HFFc6 (cell line): ENCODE results near the gene ABHD12. TPM values are rescaled to one million over a fixed set of nuclear protein-coding genes. Genes with fewer than 3 reads are reported as not detected.

Source experiments
- DNase-seq: peaks from one replicate; pipeline ENCODE4 v3.0.0-alpha.2; 2018
- H3K27ac Mint-ChIP-seq: 2 replicates; pipeline ENCODE4 v1.8.0; 2020; ENCODE audit warnings: mild to moderate bottlenecking, mixed read lengths
- H3K27me3 Mint-ChIP-seq: 2 replicates; pipeline ENCODE4 v1.8.0; 2021; ENCODE audit warnings: mild to moderate bottlenecking, moderate library complexity, mixed read lengths; ENCODE audit not compliant: insufficient read depth
- H3K36me3 Mint-ChIP-seq: 2 replicates; pipeline ENCODE4 v1.8.0; 2021; ENCODE audit warnings: low read depth, mixed read lengths
- H3K4me1 Mint-ChIP-seq: 2 replicates; pipeline ENCODE4 v1.8.0; 2020; ENCODE audit warnings: low read depth, mixed read lengths
- H3K4me3 Mint-ChIP-seq: 2 replicates; pipeline ENCODE4 v1.8.0; 2020; ENCODE audit warnings: mild to moderate bottlenecking, moderate library complexity, mixed read lengths
- H3K9me3 Mint-ChIP-seq: 2 replicates; pipeline ENCODE4 v1.8.0; 2020; ENCODE audit warnings: mild to moderate bottlenecking, mixed read lengths
- total RNA-seq, 6 experiments: library from RNA; stranded (reverse); fragmentation: NEBNext Ultra II Directional; extraction: Animal tissue kit (Norgen Biotek cat#: 25700); gene quantifications; 2 replicates in 1 of 6; 3 replicates in 5 of 6; pipeline ENCODE4 v1.2.3, GENCODE V29; 2021
- TF ChIP-seq, protein P1 (sequence below): fragments of 200-600 bp; sonication (generic); IDR thresholded peaks from 2 replicates; pipeline ENCODE4 v1.5.0; 2021; ENCODE audit warnings: antibody characterized with exemption, mild to moderate bottlenecking

ABHD12 gene
- total RNA-seq, 6 experiments from 2014 or later = 87.0 to 103 (median 98.9) TPM

DNA sequence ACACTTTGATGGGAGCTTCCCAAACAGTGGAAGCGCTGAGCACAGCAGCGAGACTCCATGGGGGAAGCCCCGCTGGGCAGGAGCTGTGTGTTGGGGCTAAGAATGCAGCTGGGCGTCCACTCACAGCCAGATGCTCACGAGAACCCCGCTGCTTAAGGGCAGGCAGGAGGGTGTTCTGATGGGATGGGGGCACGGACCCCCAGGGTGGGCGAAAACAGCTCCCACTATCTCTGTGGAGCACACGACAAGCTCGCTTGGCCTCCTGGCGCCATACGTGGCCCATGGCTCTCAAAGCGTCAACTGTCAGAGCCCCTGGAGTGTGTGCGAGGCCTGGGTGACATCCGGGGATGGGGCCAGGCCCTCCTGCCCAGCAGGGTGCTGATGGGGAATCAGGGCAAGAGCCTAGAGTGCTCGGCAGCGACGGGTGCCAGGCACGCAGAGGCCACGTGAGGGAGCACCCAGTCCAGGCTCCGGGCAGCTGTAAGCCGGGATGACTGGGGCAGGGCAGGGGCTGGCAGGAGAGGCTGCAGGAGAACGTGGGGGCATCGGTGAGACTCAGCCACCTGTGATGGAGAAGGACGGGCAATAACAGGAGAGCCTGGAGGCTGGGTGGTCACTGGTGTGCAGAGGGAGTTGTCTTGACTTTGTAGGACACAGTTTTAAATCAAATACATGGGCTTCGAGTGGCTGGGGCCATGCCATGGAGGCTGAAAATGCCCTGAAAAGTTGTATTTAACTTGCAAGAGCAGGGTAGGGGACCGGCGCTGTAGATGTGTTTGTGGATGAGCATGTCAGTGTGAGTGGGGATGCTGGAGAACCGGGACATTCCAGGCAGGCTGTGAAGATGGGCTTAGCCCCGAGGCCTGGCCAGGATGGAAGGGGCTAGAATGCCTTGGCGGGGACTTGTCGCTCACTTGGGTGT lies 115.5 kb downstream of the ABHD12 start:
- no peaks in the 10 kb centered on the region for H3K9me3 Mint-ChIP-seq
- H3K36me3 Mint-ChIP-seq = no peaks in the 10 kb centered on the region; the same call in 1 of the 2 replicates
- no peak for DNase-seq
- H3K4me1 Mint-ChIP-seq = no peaks in the 10 kb centered on the region
- no peak overlapping the region for H3K4me3 Mint-ChIP-seq
- H3K27me3 Mint-ChIP-seq = peaks cover 2% of the 10 kb centered on the region; the same call in 1 of the 2 replicates
- TF ChIP-seq, protein P1, sequence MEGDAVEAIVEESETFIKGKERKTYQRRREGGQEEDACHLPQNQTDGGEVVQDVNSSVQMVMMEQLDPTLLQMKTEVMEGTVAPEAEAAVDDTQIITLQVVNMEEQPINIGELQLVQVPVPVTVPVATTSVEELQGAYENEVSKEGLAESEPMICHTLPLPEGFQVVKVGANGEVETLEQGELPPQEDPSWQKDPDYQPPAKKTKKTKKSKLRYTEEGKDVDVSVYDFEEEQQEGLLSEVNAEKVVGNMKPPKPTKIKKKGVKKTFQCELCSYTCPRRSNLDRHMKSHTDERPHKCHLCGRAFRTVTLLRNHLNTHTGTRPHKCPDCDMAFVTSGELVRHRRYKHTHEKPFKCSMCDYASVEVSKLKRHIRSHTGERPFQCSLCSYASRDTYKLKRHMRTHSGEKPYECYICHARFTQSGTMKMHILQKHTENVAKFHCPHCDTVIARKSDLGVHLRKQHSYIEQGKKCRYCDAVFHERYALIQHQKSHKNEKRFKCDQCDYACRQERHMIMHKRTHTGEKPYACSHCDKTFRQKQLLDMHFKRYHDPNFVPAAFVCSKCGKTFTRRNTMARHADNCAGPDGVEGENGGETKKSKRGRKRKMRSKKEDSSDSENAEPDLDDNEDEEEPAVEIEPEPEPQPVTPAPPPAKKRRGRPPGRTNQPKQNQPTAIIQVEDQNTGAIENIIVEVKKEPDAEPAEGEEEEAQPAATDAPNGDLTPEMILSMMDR = no peak
- H3K27ac Mint-ChIP-seq = no peak overlapping the region

DNA sequence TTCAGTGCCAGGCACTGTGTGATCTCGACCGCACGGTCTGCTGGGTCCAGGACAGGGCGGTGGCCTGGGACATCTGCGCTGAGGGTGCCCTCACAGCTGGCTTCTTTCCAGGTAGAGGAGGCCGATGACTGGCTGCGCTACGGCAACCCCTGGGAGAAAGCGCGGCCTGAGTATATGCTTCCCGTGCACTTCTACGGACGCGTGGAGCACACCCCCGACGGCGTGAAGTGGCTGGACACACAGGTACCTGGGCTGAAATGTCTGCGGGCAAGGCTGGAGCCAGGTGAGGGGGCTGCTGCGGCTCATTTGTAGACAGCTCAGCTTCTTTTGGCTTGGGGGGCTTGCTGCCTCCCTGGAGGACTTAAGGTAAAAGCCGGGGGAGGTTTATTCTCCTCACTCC lies 116.2 kb downstream of the ABHD12 start:
- no peak for DNase-seq
- H3K4me1 Mint-ChIP-seq = no peaks in the 10 kb centered on the region
- H3K36me3 Mint-ChIP-seq = no peaks in the 10 kb centered on the region; the same call in 1 of the 2 replicates
- H3K4me3 Mint-ChIP-seq = no peak overlapping the region
- H3K27ac Mint-ChIP-seq = no peak overlapping the region
- TF ChIP-seq, protein P1 = no peak
- H3K27me3 Mint-ChIP-seq = peaks cover 2% of the 10 kb centered on the region; the same call in 1 of the 2 replicates
- no peaks in the 10 kb centered on the region for H3K9me3 Mint-ChIP-seq

DNA sequence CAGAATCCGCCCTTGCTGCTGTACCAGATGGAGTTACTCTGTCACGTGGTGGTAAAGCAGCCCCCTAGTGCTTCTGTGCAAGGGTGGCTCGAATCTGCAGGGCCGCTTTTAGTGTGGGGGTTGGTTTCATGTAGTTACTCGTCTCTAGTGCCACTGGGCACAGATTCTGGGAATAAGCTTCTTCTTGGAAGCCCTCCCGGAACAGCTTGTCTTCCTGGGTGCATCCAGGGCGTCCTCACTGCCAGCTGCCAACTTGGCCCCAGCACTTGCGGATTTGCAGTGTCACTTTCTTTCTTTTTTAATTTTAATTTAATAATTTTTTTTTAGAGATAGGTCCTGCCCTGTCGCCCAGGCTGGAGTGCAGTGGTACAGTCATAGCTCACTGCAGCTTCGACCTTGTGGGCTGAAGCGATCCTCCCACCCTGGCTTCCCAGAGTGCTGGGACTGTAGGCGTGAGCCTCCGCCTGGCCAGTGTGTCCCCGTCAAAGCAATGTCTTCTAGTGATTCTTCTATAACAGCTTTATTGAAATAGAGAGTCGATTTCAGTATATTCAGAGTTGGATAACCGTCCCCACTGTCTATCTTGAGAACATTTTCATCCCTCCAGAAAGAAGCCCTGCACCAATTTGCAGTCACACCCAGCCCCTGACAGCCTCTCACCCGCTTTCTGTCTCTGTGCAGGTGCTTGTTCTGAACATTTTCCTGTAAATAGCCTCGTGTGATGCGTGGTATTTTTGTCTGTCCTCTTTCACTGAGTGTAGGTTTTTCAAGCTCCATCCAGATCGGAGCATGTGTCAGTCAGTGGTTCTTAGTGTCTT lies 116.9 kb downstream of the ABHD12 start:
- Mint-ChIP-seq H3K36me3 (peaks cover 5% of the 10 kb centered on the region; the same call in 1 of the 2 replicates), H3K4me3 (no peak overlapping the region)

DNA sequence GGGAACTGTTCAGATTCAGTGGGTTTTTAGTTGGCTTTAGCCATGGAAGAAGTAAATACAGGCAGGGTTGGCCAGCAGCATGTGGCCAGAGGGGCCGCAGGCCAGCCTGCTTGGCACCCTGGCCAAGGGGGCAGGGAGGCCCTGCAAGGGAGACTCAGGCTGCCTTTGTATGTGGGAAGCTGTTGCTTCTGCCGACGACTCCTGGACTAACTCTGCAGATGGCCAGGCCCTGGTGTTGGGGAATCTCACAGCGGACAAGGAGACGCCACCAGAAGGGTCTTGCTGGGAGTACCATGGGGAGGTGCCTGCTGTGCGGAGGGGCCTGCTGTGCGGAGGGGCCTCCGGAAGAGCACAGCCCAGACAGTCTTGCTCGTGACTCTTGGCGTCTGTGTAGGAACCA lies 117.6 kb downstream of the ABHD12 start:
- H3K27ac Mint-ChIP-seq = no peak overlapping the region
- no peaks in the 10 kb centered on the region for H3K9me3 Mint-ChIP-seq
- TF ChIP-seq, protein P1 = no peak
- H3K27me3 Mint-ChIP-seq = peaks cover 2% of the 10 kb centered on the region; the same call in 1 of the 2 replicates
- DNase-seq = no peak
- H3K4me3 Mint-ChIP-seq = no peak overlapping the region
- H3K4me1 Mint-ChIP-seq = no peaks in the 10 kb centered on the region
- H3K36me3 Mint-ChIP-seq = peaks cover 5% of the 10 kb centered on the region; the same call in 1 of the 2 replicates

More for the DNA sequence above, 116.9 kb downstream of the ABHD12 start:
- no peaks in the 10 kb centered on the region for H3K9me3 Mint-ChIP-seq
- TF ChIP-seq, protein P1 = no peak
- H3K27ac Mint-ChIP-seq = no peak overlapping the region
- H3K4me1 Mint-ChIP-seq = no peaks in the 10 kb centered on the region
- H3K27me3 Mint-ChIP-seq = peaks cover 2% of the 10 kb centered on the region; the same call in 1 of the 2 replicates
- DNase-seq = no peak

DNA sequence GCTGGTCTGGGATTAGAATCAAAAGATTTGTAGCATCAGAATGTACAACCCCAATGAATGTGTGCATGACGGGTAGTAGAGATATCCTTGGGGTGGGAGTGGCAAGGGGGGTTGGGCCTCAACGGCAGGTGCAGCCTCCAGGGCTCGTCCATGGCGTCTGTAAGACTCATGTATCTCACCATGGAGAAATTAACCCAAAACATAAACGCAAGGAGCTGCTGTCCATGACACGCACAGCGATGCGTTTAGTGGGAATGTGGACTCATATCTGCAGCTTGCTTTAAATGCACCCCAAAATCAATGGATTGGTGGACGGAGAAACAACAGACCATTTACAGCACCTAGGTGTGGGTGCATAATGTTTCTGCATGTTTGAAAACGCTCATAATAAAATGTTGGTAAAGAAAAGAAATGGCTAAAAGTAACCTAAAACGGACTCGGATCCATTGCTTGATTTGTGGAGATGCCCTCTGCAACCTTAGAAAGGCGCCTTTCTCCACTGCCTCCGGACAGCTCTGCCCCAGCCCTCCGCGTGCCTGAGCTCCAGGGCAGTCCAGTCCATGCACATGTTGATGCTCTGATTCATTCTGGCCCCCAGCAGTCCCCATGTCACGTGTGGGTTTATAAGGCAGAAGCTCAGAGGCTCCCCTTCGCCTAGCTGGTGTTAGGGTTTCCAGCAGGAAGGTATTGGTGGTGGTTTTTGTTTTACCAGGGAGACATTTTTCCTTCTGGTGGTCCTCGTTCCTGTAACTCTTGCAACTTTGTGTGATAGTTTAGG lies 118.2 kb downstream of the ABHD12 start:
- no peak overlapping the region for H3K4me3 Mint-ChIP-seq
- no peaks in the 10 kb centered on the region for H3K9me3 Mint-ChIP-seq
- H3K27me3 Mint-ChIP-seq = peaks cover 2% of the 10 kb centered on the region; the same call in 1 of the 2 replicates
- H3K36me3 Mint-ChIP-seq = peaks cover 5% of the 10 kb centered on the region; the same call in 1 of the 2 replicates
- H3K27ac Mint-ChIP-seq = no peak overlapping the region
- TF ChIP-seq, protein P1 = no peak
- DNase-seq = no peak
- no peaks in the 10 kb centered on the region for H3K4me1 Mint-ChIP-seq
